ENCODE data around the gene BRIX1. TPM values are rescaled to one million over a fixed set of nuclear protein-coding genes. Genes with fewer than 3 reads are reported as not detected.
"Not testable (repeated sequence)": the region's sequence is repeated elsewhere in the genome, so short reads cannot be mapped to it uniquely, and the experiment has no call there.

The BRIX1 gene
- total RNA-seq, 1 experiment from 2014 or later, result 76.4 TPM

GRCh38 chr5:34970552-34970951 lies 55.0 kb downstream of the BRIX1 start:
- no peak for DNase-seq (ENCODE audit: low read depth, low spot score)
- Histone ChIP-seq H3K27me3 (ENCODE audit: insufficient read depth, low read length) (no peaks in the 10 kb centered on the region), H2AFZ (ENCODE audit: low read depth, low read length, poor library complexity, severe bottlenecking) (no peak overlapping the region), H3K4me3 (replicated peaks in 1 of 2; ENCODE audit: low read depth in 1 of 2, low read length in 2 of 2) (no peak overlapping the region), H3K9ac (ENCODE audit: low read length) (no peak overlapping the region), H3K9me3 (ENCODE audit: control insufficient read depth in 1 of 2, insufficient read depth in 1 of 2, low read depth in 1 of 2, low read length in 2 of 2) (no peaks in the 10 kb centered on the region), H3K36me3 (ENCODE audit: control insufficient read depth in 1 of 2, insufficient read depth in 2 of 2, low read length in 2 of 2) (no peaks in the 10 kb centered on the region; a peak in 1 of 4 replicates), H4K20me1 (ENCODE audit: insufficient read depth) (no peaks in the 10 kb centered on the region), H3K4me2 (ENCODE audit: low read length) (no peak overlapping the region), H3K27ac (ENCODE audit: low read depth, low read length) (no peak overlapping the region), H3K79me2 (ENCODE audit: insufficient read depth, low read length) (no peaks in the 10 kb centered on the region), H3K4me1 (ENCODE audit: control insufficient read depth in 1 of 2, insufficient read depth in 2 of 2, low read length in 2 of 2) (no peaks in the 10 kb centered on the region), H3K9me2 (ENCODE audit: insufficient read depth) (no peaks in the 10 kb centered on the region)
- no TSS peak for BruUV-seq (replicated peaks)
- no peak for ATAC-seq
- ChIA-PET RAD21 (ENCODE audit: low non-redundant PET in 1 of 2, low total read pairs in 2 of 2, uncharacterized antibody in 2 of 2, unreplicated experiment in 2 of 2) (no interaction called here), CTCF (no interaction called here), POLR2A (no interaction called here)
- intact Hi-C loops (cut with micrococcal nuclease), result no loop called here
- TF ChIP-seq CBX3 (IDR thresholded peaks at IDR 0.05; ENCODE audit: low read depth) (no peak), ELF1 (IDR thresholded peaks at IDR 0.05; ENCODE audit: borderline replicate concordance, low read depth) (no peak), POLR2AphosphoS5 (IDR thresholded peaks at IDR 0.05; ENCODE audit: low read depth, low read length) (no peak), REST (IDR thresholded peaks at IDR 0.05; ENCODE audit: low read depth) (no peak), FOSL1 (IDR thresholded peaks at IDR 0.05; ENCODE audit: low read depth) (no peak), CTCF (IDR thresholded peaks at IDR 0.05 in 2 of 3, conservative IDR thresholded peaks at IDR 0.05 in 1 of 3; ENCODE audit: borderline replicate concordance in 1 of 3, insufficient read depth in 1 of 3, low read depth in 2 of 3, low read length in 2 of 3) (no peak), ZNF274 (IDR thresholded peaks at IDR 0.05; ENCODE audit: low read depth, low read length) (no peak), SP1 (IDR thresholded peaks at IDR 0.05; ENCODE audit: low read depth) (no peak), YY1 (IDR thresholded peaks at IDR 0.05; ENCODE audit: extremely low read depth, insufficient replicate concordance, low read depth, low read length) (no peak), SIN3A (IDR thresholded peaks at IDR 0.05; ENCODE audit: low read depth) (no peak)

- DNase-seq (ENCODE audit: low read depth, low spot score); BruUV-seq (replicated peaks); intact Hi-C loops (cut with micrococcal nuclease); H4K20me1 ChIP-seq (ENCODE audit: insufficient read depth); H3K9ac ChIP-seq (ENCODE audit: low read length); H3K9me3 ChIP-seq (ENCODE audit: control insufficient read depth in 1 of 2, insufficient read depth in 1 of 2, low read depth in 1 of 2, low read length in 2 of 2); ATAC-seq; H3K4me3 ChIP-seq (replicated peaks in 1 of 2; ENCODE audit: low read depth in 1 of 2, low read length in 2 of 2); H3K9me2 ChIP-seq (ENCODE audit: insufficient read depth); CTCF ChIA-PET; H3K4me1 ChIP-seq (ENCODE audit: control insufficient read depth in 1 of 2, insufficient read depth in 2 of 2, low read length in 2 of 2); H3K27ac ChIP-seq (ENCODE audit: low read depth, low read length); H3K4me2 ChIP-seq (ENCODE audit: low read length); POLR2A ChIA-PET; H3K36me3 ChIP-seq (ENCODE audit: control insufficient read depth in 1 of 2, insufficient read depth in 2 of 2, low read length in 2 of 2); H3K79me2 ChIP-seq (ENCODE audit: insufficient read depth, low read length); H2AFZ ChIP-seq (ENCODE audit: low read depth, low read length, poor library complexity, severe bottlenecking); H3K27me3 ChIP-seq (ENCODE audit: insufficient read depth, low read length); RAD21 ChIA-PET (ENCODE audit: low non-redundant PET in 1 of 2, low total read pairs in 2 of 2, uncharacterized antibody in 2 of 2, unreplicated experiment in 2 of 2): not testable (repeated sequence)
Measured at GRCh38 chr5:34971655-34972054, 56.1 kb downstream of the BRIX1 start.

Data from HCT116 (cell line).